ENCODE data around the gene OSMR.

OSMR gene

DNA sequence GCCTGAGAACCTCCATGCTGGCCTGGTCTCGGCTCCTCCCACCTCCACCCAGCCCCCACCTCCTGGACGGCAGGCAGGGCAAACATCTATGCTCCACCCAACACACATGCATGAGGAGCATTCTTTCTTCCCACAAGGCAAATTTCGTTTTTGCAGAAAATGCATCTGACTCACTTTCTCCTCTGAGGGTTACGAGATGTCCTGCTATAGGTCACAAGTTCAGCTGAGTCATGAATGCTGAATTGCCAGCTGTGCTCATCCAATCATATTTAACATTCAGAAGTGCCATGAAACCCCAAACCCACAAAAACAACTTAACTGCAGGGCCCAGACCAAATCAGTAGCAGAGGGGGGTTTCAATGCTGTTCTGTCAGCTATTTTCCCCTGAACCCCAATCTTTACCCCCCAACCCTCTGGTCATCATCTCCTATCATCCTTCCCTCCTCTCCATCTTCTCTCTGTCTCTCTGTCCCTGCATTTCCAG is 39.0 kb upstream of the OSMR start (continued):
- TF ChIP-seq ZBTB44 (tag by site-specific recombination; IDR thresholded peaks at IDR 0.05) (peak; percentile 71), BCL6B (tag by site-specific recombination; IDR thresholded peaks at IDR 0.05) (no peak), ZNF416 (tag by site-specific recombination; IDR thresholded peaks at IDR 0.05) (no peak), ZNF624 (tag by site-specific recombination; IDR thresholded peaks at IDR 0.05) (no peak), ZNF555 (tag by site-specific recombination; conservative IDR thresholded peaks at IDR 0.05) (no peak), ZFP41 (tag by site-specific recombination; IDR thresholded peaks at IDR 0.05; ENCODE audit: borderline replicate concordance) (no peak), BCL11B (tag by site-specific recombination; IDR thresholded peaks at IDR 0.05; ENCODE audit: low read depth) (0 out of 2 replicates have a peak, but pooled peaks have one; percentile 42), ZBTB21 (tag by site-specific recombination; IDR thresholded peaks at IDR 0.05) (no peak), ZNF580 (tag by site-specific recombination; IDR thresholded peaks at IDR 0.05) (no peak), ZNF664 (tag by site-specific recombination; IDR thresholded peaks at IDR 0.05) (no peak), SP3 (tag by site-specific recombination; IDR thresholded peaks at IDR 0.05) (0 out of 2 replicates have a peak, but pooled peaks have one; percentile 20), ZNF221 (tag by site-specific recombination; IDR thresholded peaks at IDR 0.05; ENCODE audit: borderline replicate concordance) (no peak), PRDM1 (tag by site-specific recombination; IDR thresholded peaks at IDR 0.05) (no peak), ZNF670 (tag by site-specific recombination; IDR thresholded peaks at IDR 0.05; ENCODE audit: low read depth) (no peak), SP2 (tag by site-specific recombination; IDR thresholded peaks at IDR 0.05) (no peak), ZNF155 (tag by site-specific recombination; IDR thresholded peaks at IDR 0.05) (no peak), ZSCAN30 (tag by site-specific recombination; IDR thresholded peaks at IDR 0.05) (no peak), SP7 (tag by site-specific recombination; IDR thresholded peaks at IDR 0.05) (no peak), ZNF791 (tag by site-specific recombination; IDR thresholded peaks at IDR 0.05) (no peak), ZNF23 (tag by site-specific recombination; IDR thresholded peaks at IDR 0.05; ENCODE audit: borderline replicate concordance) (no peak)
- TF ChIP-seq, protein P1, sequence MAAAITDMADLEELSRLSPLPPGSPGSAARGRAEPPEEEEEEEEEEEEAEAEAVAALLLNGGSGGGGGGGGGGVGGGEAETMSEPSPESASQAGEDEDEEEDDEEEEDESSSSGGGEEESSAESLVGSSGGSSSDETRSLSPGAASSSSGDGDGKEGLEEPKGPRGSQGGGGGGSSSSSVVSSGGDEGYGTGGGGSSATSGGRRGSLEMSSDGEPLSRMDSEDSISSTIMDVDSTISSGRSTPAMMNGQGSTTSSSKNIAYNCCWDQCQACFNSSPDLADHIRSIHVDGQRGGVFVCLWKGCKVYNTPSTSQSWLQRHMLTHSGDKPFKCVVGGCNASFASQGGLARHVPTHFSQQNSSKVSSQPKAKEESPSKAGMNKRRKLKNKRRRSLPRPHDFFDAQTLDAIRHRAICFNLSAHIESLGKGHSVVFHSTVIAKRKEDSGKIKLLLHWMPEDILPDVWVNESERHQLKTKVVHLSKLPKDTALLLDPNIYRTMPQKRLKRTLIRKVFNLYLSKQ (tag by site-specific recombination; IDR thresholded peaks at IDR 0.05; ENCODE audit: borderline replicate concordance), result no peak

DNA sequence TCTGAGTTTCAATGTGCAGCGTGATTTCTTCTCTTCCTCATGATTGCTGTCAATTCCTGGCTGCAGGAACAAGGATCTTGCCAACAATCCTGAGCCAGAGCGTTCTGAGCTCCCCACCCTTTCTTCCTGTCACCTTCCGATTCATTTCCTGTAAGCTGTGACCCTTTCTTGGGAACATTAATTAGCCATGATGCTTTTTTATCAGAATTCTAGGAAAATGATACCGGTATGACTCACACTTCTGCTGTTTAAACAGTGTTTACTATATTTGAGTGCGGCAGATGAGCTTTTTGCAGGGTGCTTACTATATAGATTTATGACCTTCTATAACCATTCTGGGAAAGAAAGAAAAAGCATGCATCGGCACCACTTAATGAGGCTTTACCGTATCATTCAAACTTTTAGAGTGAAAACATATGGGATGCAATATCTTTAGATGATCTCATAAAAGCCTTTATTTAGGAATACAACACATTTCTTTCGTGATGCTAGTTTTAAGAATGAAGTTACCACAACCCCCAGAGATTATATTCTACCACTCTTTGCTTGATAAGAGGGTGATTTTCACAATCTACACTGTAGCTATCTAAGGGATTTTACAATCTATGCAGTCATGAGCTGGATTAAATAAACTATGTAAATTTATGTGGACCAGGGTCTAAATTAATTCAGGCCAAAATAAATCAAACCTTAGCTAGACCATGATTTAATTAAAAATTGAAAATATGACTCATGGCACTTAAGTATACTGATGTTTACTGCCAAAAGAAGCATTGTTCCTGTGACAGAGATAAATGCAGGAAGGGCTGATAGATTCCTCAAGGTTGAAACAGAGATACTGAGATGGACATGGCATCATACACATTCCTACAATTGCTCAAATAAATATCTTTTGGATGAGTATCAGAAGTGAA is 38.0 kb upstream of the OSMR start:
- H3K27ac ChIP-seq (ENCODE audit: extremely low read depth, low read depth, low read length), result 0 out of 2 replicates have a peak overlapping the region, but pooled peaks have one; percentile 27
- H3K9me3 ChIP-seq (ENCODE audit: control insufficient read depth, insufficient read depth, low read depth, low read length), result no peaks in the 10 kb centered on the region
- ChIA-PET POLR2A (interaction anchor here (2.1 to 2.6 kb wide), 2 partner anchors 25 to 366 kb away, joined by 10 to 19 read pairs; no protein-coding TSS in a partner anchor), CTCF (interaction anchor here (0.6 to 17.1 kb wide), 26 partner anchors 12 to 599 kb away, joined by 3 to 333 read pairs (median 6); partner anchors contain the start of gene LIFR)
- peaks cover 14% of the 10 kb centered on the region for H3K4me1 ChIP-seq (ENCODE audit: control insufficient read depth, insufficient read depth, low read length)
- H3K4me3 ChIP-seq (ENCODE audit: low read depth, low read length), result no peak overlapping the region
- H3K36me3 ChIP-seq (ENCODE audit: control insufficient read depth in 2 of 2, insufficient read depth in 1 of 2, low read length in 2 of 2), result no peaks in the 10 kb centered on the region
- TF ChIP-seq ZNF18 (tag by site-specific recombination; IDR thresholded peaks at IDR 0.05) (peak; percentile 61; the same call in 1 of the 2 replicates), ZSCAN23 (tag by site-specific recombination; IDR thresholded peaks at IDR 0.05) (peak; percentile 84), YY2 (tag by site-specific recombination; IDR thresholded peaks at IDR 0.05) (peak; percentile 32; the same call in 1 of the 2 replicates), SCRT2 (tag by site-specific recombination; IDR thresholded peaks at IDR 0.05) (no peak), FEZF1 (tag by site-specific recombination; IDR thresholded peaks at IDR 0.05) (peak; percentile 96), ZNF362 (tag by site-specific recombination; IDR thresholded peaks at IDR 0.05) (peak; percentile 93), ZNF24 (tag by site-specific recombination; IDR thresholded peaks at IDR 0.05) (peak; percentile 81), KLF10 (tag by site-specific recombination; IDR thresholded peaks at IDR 0.05) (peak; percentile 60), ZNF2 (tag by site-specific recombination; IDR thresholded peaks at IDR 0.05) (no peak)

All from HEK293 (cell line).